Body of pancreas (tissue), 4 donors: Measurements from ENCODE around the gene IFFO2. TPM values are rescaled to one million over a fixed set of nuclear protein-coding genes. Genes with fewer than 3 reads are reported as not detected.

Source experiments
- ATAC-seq: fragments of 150-250 bp; one replicate; pipeline ENCODE4 v1.9.1; 2016
- DNase-seq, 4 donors: peaks; one replicate each; pipeline ENCODE4 v3.0.0-alpha.2; 2019
- H3K27ac ChIP-seq, 4 donors: fragments of 200-600 bp; sonication (generic); 1 replicate in 3 of 4; 2 replicates in 1 of 4; pipeline versions ENCODE4 v1.5.1 to v1.6.1; 2016 to 2019; ENCODE audit warnings: mild to moderate bottlenecking in 1 of 4, mixed read lengths in 1 of 4, moderate library complexity in 1 of 4
- H3K27me3 ChIP-seq, 2 donors: fragments of 200-600 bp; sonication (generic); one replicate each; pipeline ENCODE4 v1.6.0; 2016; ENCODE audit warnings: mild to moderate bottlenecking in 1 of 2
- H3K36me3 ChIP-seq, 2 donors: fragments of 200-600 bp; sonication (generic); replicated peaks in 1 of 2; 2 replicates each; pipeline ENCODE4 v1.5.1; 2016; ENCODE audit warnings: low read depth in 2 of 2; ENCODE audit not compliant: insufficient read depth in 1 of 2
- H3K4me1 ChIP-seq: fragments of 200-600 bp; sonication (generic); one replicate; pipeline ENCODE4 v1.6.0; 2016
- H3K4me3 ChIP-seq, 2 donors: fragments of 200-600 bp; sonication (generic); 1 replicate in 1 of 2; 2 replicates in 1 of 2; pipeline ENCODE4 v1.5.1; 2016 to 2019
- H3K9me3 ChIP-seq, 3 donors: fragments of 200-600 bp; sonication (generic); 1 replicate in 2 of 3; 2 replicates in 1 of 3; pipeline ENCODE4 v1.5.1; 2016
- CTCF ChIP-seq, 7 experiments: fragments of 450-650 bp in 4 of 7; fragments of 200-600 bp in 3 of 7; sonication (generic) in 3 of 7; IDR thresholded peaks; one replicate each; pipeline ENCODE4 v1.5.1; 2016 to 2019; ENCODE audit warnings: antibody characterized with exemption in 7 of 7
- POLR2A ChIP-seq, 3 donors: fragments of 450-650 bp; IDR thresholded peaks; one replicate each; pipeline ENCODE4 v1.6.1; 2016; ENCODE audit warnings: antibody characterized with exemption in 3 of 3, mild to moderate bottlenecking in 2 of 3
- WGBS, 2 donors: methylation state at CpG; one replicate each; pipeline ENCODE4 v1.1.5; 2017; 5-methylcytosine and 5-hydroxymethylcytosine counted together
- intact Hi-C: fragments of 100-400 bp; cut with DNase I; formaldehyde crosslinking; loops from one replicate; pipeline ENCODE4 v1.15.1; 2023
- total RNA-seq, 2 donors: library from RNA; depleted of rRNA; stranded (reverse); fragments of >200 nt; gene quantifications; one replicate each; pipeline ENCODE4 v1.1.0, GENCODE V29; 2016

The IFFO2 gene
- total RNA-seq, 2 donors from 2014 or later: 23.1 to 219 TPM

DNA sequence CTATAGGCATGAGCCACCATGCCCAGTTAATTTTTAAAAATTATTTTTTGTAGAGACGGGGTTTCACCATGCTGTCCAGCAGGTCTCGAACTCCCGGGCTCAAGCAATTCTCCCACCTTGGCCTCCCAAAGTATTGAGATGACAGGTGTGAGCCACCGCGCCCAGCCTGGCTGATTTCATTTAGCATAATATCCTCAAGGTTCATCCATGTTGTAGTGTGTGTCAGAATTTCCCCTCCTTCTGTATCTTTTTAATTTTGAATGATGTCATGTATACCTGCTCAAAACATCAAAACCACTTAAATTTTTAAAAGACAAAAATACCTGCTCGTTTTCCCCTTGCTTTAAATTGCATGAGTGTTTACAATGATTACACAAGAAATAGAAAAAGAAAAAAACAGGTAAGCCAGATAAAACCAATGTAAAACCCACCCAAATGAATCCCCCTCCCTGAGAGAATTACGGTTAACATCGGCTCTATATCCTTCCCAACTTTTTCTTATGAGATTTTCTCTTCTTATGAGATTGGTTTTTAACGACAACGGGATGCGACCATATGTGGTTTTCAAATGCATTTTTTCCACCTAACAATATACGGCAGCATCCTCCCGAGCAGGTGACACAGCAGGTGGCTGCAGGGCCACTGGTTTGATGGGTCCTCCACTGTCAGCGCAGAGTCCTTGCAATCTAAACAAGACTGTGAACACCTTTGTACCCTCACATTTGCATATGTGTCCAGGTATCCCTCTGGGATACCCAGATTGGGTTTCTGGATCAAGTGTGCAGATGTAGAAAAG is 22.1 kb downstream of the IFFO2 start:
- Histone ChIP-seq H3K27ac (no peak overlapping the region), H3K9me3 (no peaks in the 10 kb centered on the region), H3K4me3 (no peak overlapping the region), H3K27me3 (no peaks in the 10 kb centered on the region), H3K4me1 (peaks cover 71% of the 10 kb centered on the region), H3K36me3 (no peaks in the 10 kb centered on the region)
- ATAC-seq (no peak), DNase-seq (no peak)
- WGBS, 2 donors: 78 to 82% methylated on average over 14 of the region's 14 CpGs
- intact Hi-C loops: no loop called here
- TF ChIP-seq POLR2A (IDR thresholded peaks at IDR 0.05): no peak
- TF ChIP-seq CTCF (IDR thresholded peaks at IDR 0.05): no peak

GRCh38 chr1:18932879-18933278 is 23.6 kb downstream of the IFFO2 start:
- Histone ChIP-seq H3K27ac (peak overlapping the region in 3 of 4 donors; percentile 4 to 59 (median 49)), H3K36me3 (no peaks in the 10 kb centered on the region), H3K27me3 (no peaks in the 10 kb centered on the region), H3K9me3 (no peaks in the 10 kb centered on the region), H3K4me1 (peaks cover 71% of the 10 kb centered on the region), H3K4me3 (no peak overlapping the region)
- TF ChIP-seq POLR2A (IDR thresholded peaks at IDR 0.05): no peak
- TF ChIP-seq CTCF (IDR thresholded peaks at IDR 0.05): no peak
- ATAC-seq (no peak), DNase-seq (no peak)
- 59 to 73% methylated on average over 7 of the region's 7 CpGs for WGBS, 2 donors
- intact Hi-C loops: no loop called here

- ATAC-seq: peak; percentile 28
- Histone ChIP-seq H3K4me1 (peaks cover 71% of the 10 kb centered on the region), H3K36me3 (no peaks in the 10 kb centered on the region)
Observed at GRCh38 chr1:18932387-18932786, 24.1 kb downstream of the IFFO2 start.

GRCh38 chr1:18931730-18932129 is 24.7 kb downstream of the IFFO2 start:
- Histone ChIP-seq H3K27ac (peak overlapping the region in 2 of 4 donors; percentile 49 to 59), H3K9me3 (no peaks in the 10 kb centered on the region), H3K36me3 (no peaks in the 10 kb centered on the region), H3K4me1 (peaks cover 71% of the 10 kb centered on the region), H3K4me3 (no peak overlapping the region), H3K27me3 (no peaks in the 10 kb centered on the region)
- intact Hi-C loops: no loop called here
- ATAC-seq (no peak), DNase-seq (no peak)
- no peak for TF ChIP-seq CTCF (IDR thresholded peaks at IDR 0.05)
- no peak for TF ChIP-seq POLR2A (IDR thresholded peaks at IDR 0.05)
- 55 to 57% methylated on average over 8 to 10 of the region's 10 CpGs for WGBS, 2 donors

More at GRCh38 chr1:18932387-18932786, 24.1 kb downstream of the IFFO2 start:
- TF ChIP-seq CTCF (IDR thresholded peaks at IDR 0.05): no peak
- TF ChIP-seq POLR2A (IDR thresholded peaks at IDR 0.05): no peak
- Histone ChIP-seq H3K27ac (peak overlapping the region in 3 of 4 donors; percentile 4 to 59 (median 49)), H3K4me3 (no peak overlapping the region), H3K27me3 (no peaks in the 10 kb centered on the region), H3K9me3 (no peaks in the 10 kb centered on the region)
- no peak for DNase-seq
- WGBS, 2 donors: 0 to 46% methylated on average over 2 to 5 of the region's 5 CpGs
- intact Hi-C loops: no loop called here

DNA sequence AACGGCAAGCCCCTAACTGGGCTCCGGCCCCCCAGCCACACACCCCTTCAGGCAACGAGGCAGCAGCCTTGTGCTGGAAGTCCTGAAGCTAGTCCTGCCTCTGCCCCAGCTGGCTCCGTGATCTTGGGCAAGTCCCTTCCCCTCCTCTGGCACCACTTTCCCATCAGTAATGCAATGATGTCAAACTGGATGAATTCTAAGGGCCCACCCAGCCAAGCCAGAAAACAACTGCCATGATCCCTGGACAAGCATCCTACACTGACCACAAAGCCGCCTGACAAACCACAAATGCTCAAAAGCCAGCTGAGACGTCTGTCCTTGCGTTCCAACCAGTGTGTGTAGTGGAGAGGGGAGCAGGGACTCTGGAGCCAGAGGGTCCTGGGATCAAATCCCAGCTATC is 26.8 kb downstream of the IFFO2 start:
- intact Hi-C loops: no loop called here
- H3K4me1 ChIP-seq: peaks cover 71% of the 10 kb centered on the region
- 65% methylated on average over 4 to 7 of the region's 7 CpGs for WGBS, 2 donors
- H3K36me3 ChIP-seq: no peaks in the 10 kb centered on the region
- H3K27ac ChIP-seq: no peak overlapping the region
- H3K4me3 ChIP-seq: no peak overlapping the region
- no peak for TF ChIP-seq CTCF (IDR thresholded peaks at IDR 0.05)
- TF ChIP-seq POLR2A (IDR thresholded peaks at IDR 0.05): no peak
- DNase-seq: no peak
- ATAC-seq: no peak
- no peaks in the 10 kb centered on the region for H3K9me3 ChIP-seq
- H3K27me3 ChIP-seq: no peaks in the 10 kb centered on the region
